GM12801 (cell line): ENCODE measurements around the gene SAT2.

Source experiments
- CTCF ChIP-seq: IDR thresholded peaks from one replicate; pipeline ENCODE4 v1.5.1; 2011; ENCODE audit warnings: control low read depth; ENCODE audit not compliant: insufficient read length; ENCODE audit errors: extremely low read depth

SAT2 gene

GRCh38 chr17:7631398-7632380 is 4.1 kb upstream of the SAT2 start:
- no peak for TF ChIP-seq CTCF

- TF ChIP-seq CTCF = no peak
Observed at GRCh38 chr17:7629939-7630571, 2.4 kb upstream of the SAT2 start, which contains the start of gene SHBG. SHBG (plus strand) TSS chr17:7630135; CDS start chr17:7630173, 38 bp downstream.

- TF ChIP-seq CTCF = no peak
Observed at GRCh38 chr17:7626956-7627249, 718 bp downstream of the SAT2 start.

- no peak for TF ChIP-seq CTCF
Observed at GRCh38 chr17:7626307-7626706, 1.3 kb downstream of the SAT2 start.

- TF ChIP-seq CTCF = no peak
Observed at GRCh38 chr17:7623661-7624060, 4.0 kb downstream of the SAT2 start.

GRCh38 chr17:7620835-7621234 is 6.8 kb downstream of the SAT2 start:
- TF ChIP-seq CTCF = no peak

- no peak for TF ChIP-seq CTCF
Observed at GRCh38 chr17:7618608-7619007, 9.0 kb downstream of the SAT2 start.
